Measurements from ENCODE around the gene ICE2. TPM values are rescaled to one million over a fixed set of nuclear protein-coding genes. Genes with fewer than 3 reads are reported as not detected.

Gene ICE2
- total and polyA plus RNA-seq, 2 of the 8 experiments (the other 6 are each of a cell fraction or from before 2014, with no cell fraction given), result 40.0 to 87.3 TPM

GRCh38 chr15:60376677-60377095 lies 102.3 kb downstream of the ICE2 start (continued):
- no peak for TF ChIP-seq CHD7 (IDR thresholded peaks at IDR 0.05; ENCODE audit: insufficient replicate concordance, low read length)
- no peak for TF ChIP-seq SP2 (IDR thresholded peaks at IDR 0.05; ENCODE audit: low read length)
- no peak for TF ChIP-seq GABPA (IDR thresholded peaks at IDR 0.05; ENCODE audit: borderline replicate concordance, insufficient read depth, low read length)
- no peak for TF ChIP-seq RXRA (IDR thresholded peaks at IDR 0.05; ENCODE audit: insufficient read depth, low read depth, low read length)
- no peak for TF ChIP-seq FOSL1 (IDR thresholded peaks at IDR 0.05; ENCODE audit: insufficient read depth, low read depth, low read length)
- TF ChIP-seq TEAD4 (IDR thresholded peaks at IDR 0.05; ENCODE audit: low read depth, low read length), result no peak
- no peak for TF ChIP-seq CEBPB (IDR thresholded peaks at IDR 0.05; ENCODE audit: low read depth, low read length)
- no peak for TF ChIP-seq NRF1 (IDR thresholded peaks at IDR 0.05; ENCODE audit: low read depth, low read length)
- TF ChIP-seq BACH1 (IDR thresholded peaks at IDR 0.05; ENCODE audit: low read length), result no peak
- no peak for TF ChIP-seq POLR2AphosphoS5 (IDR thresholded peaks at IDR 0.05; ENCODE audit: low read depth, low read length)
- no peak for TF ChIP-seq GTF2F1 (IDR thresholded peaks at IDR 0.05; ENCODE audit: borderline replicate concordance, low read depth, low read length)
- no peak for TF ChIP-seq EGR1 (IDR thresholded peaks at IDR 0.05; ENCODE audit: borderline replicate concordance, low read depth, low read length)

All from H1 (cell line).